ENCODE data around the gene EFTUD2. TPM values are rescaled to one million over a fixed set of nuclear protein-coding genes. Genes with fewer than 3 reads are reported as not detected.

Gene EFTUD2
- total and polyA plus RNA-seq, 2 donors from 2014 or later: 37.9 to 98.4 TPM

DNA sequence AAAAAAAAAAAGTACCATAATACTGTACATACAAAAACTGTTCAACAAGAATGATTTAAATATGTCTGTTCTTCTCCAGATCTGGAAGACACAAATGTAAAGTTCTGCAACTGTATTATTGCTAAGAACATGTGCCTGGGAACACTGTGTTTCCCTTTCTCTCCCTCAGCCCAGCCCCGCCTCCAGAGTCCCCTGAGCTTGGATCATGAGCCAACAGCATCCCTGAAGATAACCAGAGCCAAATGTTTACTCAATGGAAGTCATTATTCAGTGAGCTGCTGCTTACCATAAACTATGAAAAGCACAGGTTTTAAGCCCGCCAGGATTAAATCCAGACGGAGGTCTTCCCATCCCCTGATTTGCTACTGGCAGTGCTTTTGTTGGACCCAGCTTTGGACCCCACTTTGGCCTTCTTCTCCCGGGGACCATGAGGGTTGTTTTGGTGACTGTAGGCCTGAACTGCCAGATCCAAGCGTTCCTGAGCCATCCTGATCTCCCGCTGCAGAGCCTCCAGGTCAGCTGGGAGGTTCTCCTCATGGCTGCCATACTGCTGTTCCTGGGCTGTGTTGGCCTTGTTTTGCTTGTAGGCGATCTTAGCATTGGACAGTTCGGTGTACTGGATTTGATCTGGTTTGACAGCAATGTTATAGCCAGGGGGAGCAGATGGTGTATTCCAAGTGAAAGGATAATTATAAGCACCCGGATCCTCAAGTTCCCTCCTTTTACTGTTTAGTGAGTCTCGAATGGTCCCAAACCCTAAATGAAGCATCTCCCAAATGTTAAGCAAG, 94.7 kb downstream of the EFTUD2 start:
- Histone ChIP-seq H3K27me3 (ENCODE audit: control insufficient read depth, insufficient read depth, low read length) (no peaks in the 10 kb centered on the region), H3K9me3 (ENCODE audit: control insufficient read depth in 2 of 3, insufficient read depth in 1 of 3, low read length in 3 of 3) (no peaks in the 10 kb centered on the region), H3K4me3 (ENCODE audit: low read length in 3 of 3) (no peak overlapping the region), H3K9ac (ENCODE audit: low read length in 3 of 3) (no peak overlapping the region), H3K4me1 (ENCODE audit: control insufficient read depth in 2 of 3, insufficient read depth in 2 of 3, low read depth in 1 of 3, low read length in 3 of 3) (no peaks in the 10 kb centered on the region), H3K36me3 (ENCODE audit: control insufficient read depth in 2 of 3, insufficient read depth in 3 of 3, low read length in 3 of 3) (peaks cover 0 to 6% (median 0%) of the 10 kb centered on the region in 3 donors), H3K27ac (ENCODE audit: low read depth in 2 of 2, low read length in 2 of 2) (no peak overlapping the region)
- intact Hi-C loops (cut with DNase I): no loop called here
- DNase-seq: no peak
- TF ChIP-seq, protein P1, sequence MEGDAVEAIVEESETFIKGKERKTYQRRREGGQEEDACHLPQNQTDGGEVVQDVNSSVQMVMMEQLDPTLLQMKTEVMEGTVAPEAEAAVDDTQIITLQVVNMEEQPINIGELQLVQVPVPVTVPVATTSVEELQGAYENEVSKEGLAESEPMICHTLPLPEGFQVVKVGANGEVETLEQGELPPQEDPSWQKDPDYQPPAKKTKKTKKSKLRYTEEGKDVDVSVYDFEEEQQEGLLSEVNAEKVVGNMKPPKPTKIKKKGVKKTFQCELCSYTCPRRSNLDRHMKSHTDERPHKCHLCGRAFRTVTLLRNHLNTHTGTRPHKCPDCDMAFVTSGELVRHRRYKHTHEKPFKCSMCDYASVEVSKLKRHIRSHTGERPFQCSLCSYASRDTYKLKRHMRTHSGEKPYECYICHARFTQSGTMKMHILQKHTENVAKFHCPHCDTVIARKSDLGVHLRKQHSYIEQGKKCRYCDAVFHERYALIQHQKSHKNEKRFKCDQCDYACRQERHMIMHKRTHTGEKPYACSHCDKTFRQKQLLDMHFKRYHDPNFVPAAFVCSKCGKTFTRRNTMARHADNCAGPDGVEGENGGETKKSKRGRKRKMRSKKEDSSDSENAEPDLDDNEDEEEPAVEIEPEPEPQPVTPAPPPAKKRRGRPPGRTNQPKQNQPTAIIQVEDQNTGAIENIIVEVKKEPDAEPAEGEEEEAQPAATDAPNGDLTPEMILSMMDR (IDR thresholded peaks at IDR 0.05; ENCODE audit: borderline replicate concordance, extremely low read depth, insufficient read depth): no peak
- no peak for FAIRE-seq

DNA sequence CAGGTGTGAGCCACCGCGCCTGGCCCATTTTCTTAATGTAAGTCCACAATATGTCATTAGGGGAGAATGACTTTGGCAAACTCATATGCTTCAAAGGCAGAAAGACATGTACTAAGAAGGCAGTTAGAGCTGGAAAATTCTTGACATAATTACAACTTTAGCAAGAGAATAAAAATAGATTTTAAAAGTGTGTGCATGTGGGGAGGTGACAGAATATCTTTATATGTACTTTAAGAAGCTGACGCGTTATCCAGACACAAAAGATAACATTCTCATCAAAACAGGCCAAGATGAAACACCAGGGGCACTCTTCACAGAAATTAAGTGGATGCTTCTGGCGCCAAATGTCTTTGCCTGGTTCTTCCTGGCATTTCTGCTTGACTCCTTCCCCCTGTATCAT, 97.4 kb downstream of the EFTUD2 start:
- Histone ChIP-seq H3K27ac (ENCODE audit: low read depth in 2 of 2, low read length in 2 of 2) (no peak overlapping the region), H3K9ac (ENCODE audit: low read length in 3 of 3) (no peak overlapping the region), H3K36me3 (ENCODE audit: control insufficient read depth in 2 of 3, insufficient read depth in 3 of 3, low read length in 3 of 3) (peaks cover 0 to 6% (median 0%) of the 10 kb centered on the region in 3 donors), H3K4me1 (ENCODE audit: control insufficient read depth in 2 of 3, insufficient read depth in 2 of 3, low read depth in 1 of 3, low read length in 3 of 3) (no peaks in the 10 kb centered on the region), H3K27me3 (ENCODE audit: control insufficient read depth, insufficient read depth, low read length) (no peaks in the 10 kb centered on the region), H3K9me3 (ENCODE audit: control insufficient read depth in 2 of 3, insufficient read depth in 1 of 3, low read length in 3 of 3) (no peaks in the 10 kb centered on the region), H3K4me3 (ENCODE audit: low read length in 3 of 3) (no peak overlapping the region)
- DNase-seq (no peak), FAIRE-seq (no peak)
- TF ChIP-seq, protein P1 (IDR thresholded peaks at IDR 0.05; ENCODE audit: borderline replicate concordance, extremely low read depth, insufficient read depth): no peak
- intact Hi-C loops (cut with DNase I): no loop called here

Small RNAs within 50 kb of the gene (microRNA-seq; reads per million reads assigned to microRNA genes)
- not detected for gene MIR6783

Other genes with a start within 250 kb of the EFTUD2 start
- gene MEIOC, start 243.0 kb downstream of the EFTUD2 start, total RNA-seq: 0.28 TPM
- 0.26 TPM for gene MEIOC, start 243.0 kb downstream of the EFTUD2 start, polyA plus RNA-seq (ENCODE audit: insufficient read depth, low read depth, low replicate concordance)
- 20.3 TPM for gene CCDC43, start 209.7 kb downstream of the EFTUD2 start, total RNA-seq
- 14.9 TPM for gene CCDC43, start 209.7 kb downstream of the EFTUD2 start, polyA plus RNA-seq (ENCODE audit: insufficient read depth, low read depth, low replicate concordance)
- 3.5 TPM for gene DBF4B, start 190.8 kb downstream of the EFTUD2 start, total RNA-seq
- 1.8 TPM for gene DBF4B, start 190.8 kb downstream of the EFTUD2 start, polyA plus RNA-seq (ENCODE audit: insufficient read depth, low read depth, low replicate concordance)
- gene ADAM11, start 140.5 kb downstream of the EFTUD2 start, total RNA-seq: 0.28 TPM
- gene ADAM11, start 140.5 kb downstream of the EFTUD2 start, polyA plus RNA-seq (ENCODE audit: insufficient read depth, low read depth, low replicate concordance): 0.24 TPM
- 6.5 TPM for gene GJC1, start 69.2 kb downstream of the EFTUD2 start, total RNA-seq
- 1.8 TPM for gene GJC1, start 69.2 kb downstream of the EFTUD2 start, polyA plus RNA-seq (ENCODE audit: insufficient read depth, low read depth, low replicate concordance)
- 2.2 TPM for gene HIGD1B, start 51.6 kb downstream of the EFTUD2 start, total RNA-seq
- gene HIGD1B, start 51.6 kb downstream of the EFTUD2 start, polyA plus RNA-seq (ENCODE audit: insufficient read depth, low read depth, low replicate concordance): 3.2 TPM
- gene GFAP, start 16.1 kb upstream of the EFTUD2 start, total RNA-seq: 1.4 TPM
- gene GFAP, start 16.1 kb upstream of the EFTUD2 start, polyA plus RNA-seq (ENCODE audit: insufficient read depth, low read depth, low replicate concordance): 2.3 TPM
- gene KIF18B, start 48.3 kb upstream of the EFTUD2 start, total RNA-seq: 0.44 TPM
- not detected for gene KIF18B, start 48.3 kb upstream of the EFTUD2 start, polyA plus RNA-seq (ENCODE audit: insufficient read depth, low read depth, low replicate concordance)
- 0.76 TPM for gene C1QL1, start 68.9 kb upstream of the EFTUD2 start, total RNA-seq
- 25.4 TPM for gene C1QL1, start 68.9 kb upstream of the EFTUD2 start, polyA plus RNA-seq (ENCODE audit: insufficient read depth, low read depth, low replicate concordance)
- gene DCAKD, start 152.2 kb upstream of the EFTUD2 start, total RNA-seq: 34.9 TPM
- 27.5 TPM for gene DCAKD, start 152.2 kb upstream of the EFTUD2 start, polyA plus RNA-seq (ENCODE audit: insufficient read depth, low read depth, low replicate concordance)
- 98.5 TPM for gene NMT1, start 161.9 kb upstream of the EFTUD2 start, total RNA-seq
- 72.3 TPM for gene NMT1, start 161.9 kb upstream of the EFTUD2 start, polyA plus RNA-seq (ENCODE audit: insufficient read depth, low read depth, low replicate concordance)
- gene PLCD3, start 233.1 kb upstream of the EFTUD2 start, total RNA-seq: 111 TPM
- 14.8 TPM for gene PLCD3, start 233.1 kb upstream of the EFTUD2 start, polyA plus RNA-seq (ENCODE audit: insufficient read depth, low read depth, low replicate concordance)
- 19.2 TPM for gene ACBD4, start 236.2 kb upstream of the EFTUD2 start, total RNA-seq
- 46.3 TPM for gene ACBD4, start 236.2 kb upstream of the EFTUD2 start, polyA plus RNA-seq (ENCODE audit: insufficient read depth, low read depth, low replicate concordance)
- 34.7 TPM for gene HEXIM1, start 249.0 kb upstream of the EFTUD2 start, total RNA-seq
- gene HEXIM1, start 249.0 kb upstream of the EFTUD2 start, polyA plus RNA-seq (ENCODE audit: insufficient read depth, low read depth, low replicate concordance): 25.0 TPM

Measured in kidney (tissue), 14 donors.